NCI-H345 treated with DMSO at 0.1 percent for 48 hours (cell line): ENCODE measurements around the gene OSER1.

ENCODE experiments used
- DNase-seq: peaks from one replicate; lab custom pipeline; 2025; ENCODE audit not compliant: unreplicated experiment; lab: John Stamatoyannopoulos, UW

The OSER1 gene

DNA sequence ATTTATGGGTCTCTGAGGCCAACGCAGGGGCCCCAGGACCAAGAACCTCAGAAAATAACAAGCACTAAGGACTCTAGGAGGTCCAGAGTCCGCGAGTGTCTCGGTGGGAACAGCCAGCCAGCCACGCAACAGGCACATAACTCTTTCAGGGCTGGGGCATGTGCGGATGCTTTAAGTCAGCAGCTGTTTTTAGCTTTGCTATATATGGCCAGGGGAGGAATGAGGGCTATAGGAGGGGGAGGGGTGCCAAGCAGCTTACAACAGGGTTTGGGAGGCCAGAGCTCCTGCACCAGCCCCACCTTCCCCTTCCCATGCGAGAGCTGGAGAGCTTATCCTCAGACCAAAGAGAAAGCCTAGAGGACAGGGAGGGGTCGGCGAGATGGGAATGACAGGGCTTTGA is 29.8 kb downstream of the OSER1 start:
- DNase-seq, result no peak

DNA sequence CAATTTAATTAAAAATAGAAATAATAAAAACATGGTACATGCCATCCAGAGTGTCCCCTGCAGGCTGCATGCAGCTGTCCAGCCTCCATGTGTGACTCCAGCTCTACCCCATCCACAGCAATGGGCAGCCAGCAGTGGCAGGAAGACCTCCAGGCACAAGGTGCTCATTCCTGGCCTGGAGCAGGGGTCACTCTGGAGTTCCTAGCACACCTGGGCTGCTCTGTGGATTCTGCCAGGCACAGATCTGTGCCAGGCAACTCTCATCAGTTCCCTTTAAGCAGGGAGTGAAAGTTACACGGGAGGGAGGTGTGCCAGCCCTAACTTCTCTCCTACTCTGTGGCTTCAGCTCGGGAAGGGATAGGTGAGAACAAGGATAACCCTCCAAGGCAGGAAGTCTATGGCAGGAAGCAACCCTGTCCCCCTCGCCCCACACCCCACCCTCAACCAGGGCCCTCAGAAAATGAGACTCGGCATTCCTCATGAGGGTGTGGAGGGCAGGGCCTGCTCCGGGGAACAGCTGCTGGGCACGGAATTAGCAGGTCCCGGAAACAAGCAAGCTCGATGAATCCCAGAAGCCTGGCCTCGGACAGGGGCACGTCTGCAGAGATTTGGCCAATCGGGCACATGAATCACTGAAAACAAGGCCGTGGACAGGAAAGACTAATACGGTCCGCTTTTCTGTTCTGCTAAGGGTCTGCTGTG is 33.6 kb downstream of the OSER1 start:
- no peak for DNase-seq

DNA sequence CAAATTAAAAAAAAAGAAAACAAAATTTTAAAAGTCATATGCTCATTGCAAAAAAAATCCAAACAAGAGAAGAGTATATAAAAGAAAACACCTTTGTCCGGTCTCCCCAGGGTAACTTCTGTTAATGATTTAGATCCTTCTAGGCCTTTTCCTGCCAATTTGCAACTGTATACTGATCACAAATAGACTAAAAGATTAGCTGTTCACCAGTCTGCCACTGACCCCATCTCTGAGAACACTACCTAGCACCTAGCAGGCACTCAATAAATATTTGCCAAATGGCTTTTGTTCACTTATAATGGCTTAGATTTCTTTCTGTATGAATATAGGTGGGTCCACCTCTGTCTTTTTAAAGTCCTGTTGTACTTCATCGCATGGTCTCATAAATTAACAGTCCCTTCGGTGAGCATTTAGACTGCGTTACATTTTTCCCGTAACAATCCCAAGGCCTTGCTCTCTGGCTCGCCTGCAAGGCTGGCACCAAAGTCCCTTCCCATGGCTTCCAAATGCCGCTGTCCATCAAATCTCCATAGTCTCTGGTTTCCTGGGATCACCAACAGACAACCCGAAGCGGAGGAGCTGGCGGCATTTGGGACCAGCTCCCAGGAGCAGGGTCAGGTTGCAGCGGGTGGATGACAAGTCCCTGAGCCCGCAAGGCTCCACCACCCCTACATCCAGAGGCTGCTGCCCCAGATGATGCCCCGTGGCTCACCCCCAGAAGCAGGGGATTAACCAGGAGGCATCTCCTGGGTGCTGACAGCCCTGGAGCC is 35.4 kb downstream of the OSER1 start:
- no peak for DNase-seq

DNA sequence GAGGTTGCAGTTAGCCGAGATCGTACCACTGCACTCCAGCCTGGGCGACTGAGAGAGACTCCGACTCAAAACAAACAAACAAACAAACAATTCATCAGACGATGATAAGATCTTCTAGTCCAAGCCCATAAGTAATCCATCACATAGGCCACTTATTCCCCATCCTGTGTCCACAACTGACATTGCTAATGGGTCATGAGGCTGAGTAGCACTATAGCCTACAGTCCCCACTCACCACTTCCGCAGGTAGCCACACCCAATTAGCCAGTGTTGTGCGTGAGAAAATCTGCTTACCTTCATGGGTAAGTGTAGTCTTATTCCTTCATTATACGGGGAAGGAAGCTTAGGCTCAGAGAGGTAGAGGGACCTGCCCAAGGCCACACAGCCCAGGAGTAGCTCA is 36.7 kb downstream of the OSER1 start:
- no peak for DNase-seq

DNA sequence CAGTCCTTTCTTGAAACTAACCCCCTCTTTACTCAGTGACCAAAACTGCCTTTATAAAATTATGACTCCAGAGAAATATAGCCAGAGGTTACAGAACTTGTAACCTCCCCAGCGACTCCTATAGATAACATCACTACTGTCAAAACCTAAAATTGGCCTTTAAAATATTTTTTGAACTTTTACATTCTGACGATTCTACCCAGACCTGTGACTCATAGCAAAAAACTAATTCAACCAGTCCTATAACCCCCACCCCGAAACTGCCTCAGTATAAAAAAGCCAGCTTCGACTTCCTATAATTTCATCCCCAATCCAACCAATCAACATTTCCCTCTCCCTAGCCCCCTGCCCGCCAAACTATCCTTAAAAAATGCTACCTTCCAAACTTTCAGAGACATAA is 37.5 kb downstream of the OSER1 start:
- no peak for DNase-seq

DNA sequence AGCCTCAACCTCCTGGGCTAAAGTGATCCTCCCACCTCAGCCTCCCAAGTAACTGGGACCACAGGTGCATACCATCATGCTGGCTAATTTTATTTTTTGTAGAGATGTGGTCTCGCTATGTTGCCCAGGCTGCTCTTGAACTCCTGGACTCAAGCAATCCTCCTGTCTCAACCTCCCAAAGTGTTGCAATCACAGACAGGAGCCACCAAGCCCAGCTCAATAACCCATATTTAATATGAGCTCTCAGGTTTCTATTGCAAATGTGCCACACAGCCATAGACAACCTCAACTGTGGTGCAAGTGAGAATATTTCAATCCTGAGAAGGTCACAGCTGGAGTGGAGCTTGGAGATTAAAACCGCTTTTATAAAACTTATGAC is 38.0 kb downstream of the OSER1 start:
- DNase-seq, result no peak

DNA sequence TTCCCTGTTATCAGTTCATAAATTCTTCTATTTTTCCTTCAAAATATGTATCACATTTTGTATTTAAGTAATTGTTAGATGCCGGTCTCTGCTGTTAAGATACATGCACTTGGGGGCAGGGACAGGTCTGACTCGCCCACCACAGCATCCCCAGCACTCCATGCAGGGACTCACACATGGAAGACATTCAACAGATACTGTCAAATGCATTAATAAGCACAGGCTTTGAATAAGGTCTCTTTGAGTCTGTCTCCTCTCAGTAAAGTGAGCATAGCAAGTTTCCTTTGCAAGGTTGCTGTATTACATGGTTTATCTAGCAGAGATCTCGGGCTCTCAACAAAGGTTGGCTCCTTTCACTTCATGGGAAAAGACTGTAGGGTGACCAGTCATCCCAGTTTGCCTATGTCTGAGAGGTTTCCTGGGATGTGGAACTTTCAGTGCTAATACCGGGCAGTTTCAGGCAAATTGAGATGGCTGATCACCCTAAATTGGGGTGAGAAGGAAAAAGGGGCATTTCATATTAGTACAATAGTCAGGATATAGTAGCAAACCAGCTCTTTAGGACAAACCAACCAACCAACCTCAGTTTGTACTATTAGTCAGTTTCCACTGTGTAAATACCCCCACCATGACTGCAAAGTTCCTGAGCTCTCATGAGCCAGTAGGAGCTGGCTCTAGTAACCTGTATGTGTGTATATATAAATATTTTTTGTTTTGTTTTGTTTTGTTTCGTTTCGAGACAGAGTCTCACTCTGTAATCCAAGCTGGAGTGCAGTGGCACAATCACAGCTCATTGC is 38.6 kb downstream of the OSER1 start:
- DNase-seq, result no peak

DNA sequence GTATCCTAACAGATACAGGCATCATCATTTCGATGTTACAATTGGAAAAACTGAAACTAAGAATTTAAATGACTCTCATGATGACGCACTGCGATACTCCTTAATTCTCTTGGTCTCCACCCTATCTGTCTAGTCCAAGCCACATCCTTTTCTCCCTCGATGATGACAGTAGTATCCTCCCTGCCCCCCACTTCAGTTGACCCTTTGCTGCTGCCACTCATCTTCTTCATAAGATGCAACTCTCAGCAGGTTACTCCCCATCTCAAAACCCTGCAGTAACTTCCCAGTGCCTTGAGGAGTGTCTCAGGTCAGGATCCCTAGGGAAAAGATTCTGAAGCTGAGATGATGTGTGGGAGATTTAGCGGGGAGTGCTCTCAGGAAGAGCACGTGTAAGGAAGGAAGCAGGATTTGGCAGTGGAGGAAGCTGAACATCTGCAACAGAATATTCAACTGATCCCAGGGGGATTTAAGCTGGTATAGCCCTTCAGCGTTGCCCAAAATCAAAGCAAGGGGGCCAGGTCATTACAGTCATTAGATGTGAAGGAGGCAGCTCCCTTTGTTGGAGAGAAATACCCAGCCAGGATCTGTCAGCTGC is 39.7 kb downstream of the OSER1 start:
- DNase-seq, result no peak

DNA sequence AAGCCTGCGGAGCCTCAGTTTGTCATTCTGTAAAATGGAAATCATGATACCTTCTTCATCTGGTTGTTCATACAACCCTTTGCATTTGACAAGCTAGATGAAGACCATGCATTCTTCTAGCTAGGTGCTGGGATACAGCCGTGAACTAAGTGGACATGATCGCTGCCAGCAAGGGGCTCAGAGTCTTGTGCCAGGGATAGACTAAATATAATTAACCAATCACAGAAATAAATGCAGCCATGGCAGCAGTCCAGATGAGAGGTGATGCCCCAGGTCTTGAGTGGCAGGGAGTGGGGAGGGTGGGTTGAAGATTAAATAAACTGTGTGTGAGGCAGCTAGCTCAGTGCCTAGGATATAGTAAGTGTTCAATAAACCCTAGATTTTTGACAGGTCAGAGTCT is 42.8 kb downstream of the OSER1 start:
- DNase-seq, result no peak

DNA sequence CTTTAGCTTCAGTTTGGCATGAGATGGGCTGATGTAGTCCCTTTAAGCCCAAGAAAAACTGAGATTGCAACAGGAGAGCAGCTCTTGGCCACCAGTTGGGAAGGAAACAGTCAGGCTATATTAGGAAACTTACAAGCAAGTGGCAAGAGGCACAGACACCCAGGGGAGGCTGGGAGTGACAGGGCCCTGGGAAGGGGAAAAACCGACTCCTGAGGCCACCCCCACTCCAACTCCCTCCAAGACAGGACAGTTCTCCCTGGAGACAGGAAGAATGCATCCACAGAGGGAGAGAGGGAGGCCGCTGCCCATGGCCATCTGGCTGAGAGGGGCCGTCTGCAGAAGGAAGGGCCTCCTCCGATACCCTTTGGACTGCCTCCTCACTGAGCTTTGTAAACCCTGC is 44.1 kb downstream of the OSER1 start:
- no peak for DNase-seq

DNA sequence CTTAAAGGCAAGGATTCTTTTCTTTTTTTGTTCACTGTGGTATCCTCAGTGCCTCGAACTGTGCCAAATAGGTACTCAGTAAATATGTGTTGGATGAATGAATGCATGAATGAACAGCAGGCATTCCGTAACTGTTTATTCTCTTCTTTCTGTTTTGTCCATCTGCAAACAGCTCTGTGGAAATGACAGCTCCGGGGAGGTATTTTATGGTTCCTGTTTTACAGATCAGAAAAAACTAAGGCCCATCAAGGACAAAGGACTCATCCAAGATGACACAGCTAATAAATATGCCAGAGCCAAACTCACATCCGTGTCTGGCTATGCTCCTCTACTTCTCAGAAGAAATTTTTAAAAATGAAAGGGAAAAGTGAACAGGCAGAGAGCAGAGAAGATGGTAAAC is 44.6 kb downstream of the OSER1 start:
- no peak for DNase-seq

DNA sequence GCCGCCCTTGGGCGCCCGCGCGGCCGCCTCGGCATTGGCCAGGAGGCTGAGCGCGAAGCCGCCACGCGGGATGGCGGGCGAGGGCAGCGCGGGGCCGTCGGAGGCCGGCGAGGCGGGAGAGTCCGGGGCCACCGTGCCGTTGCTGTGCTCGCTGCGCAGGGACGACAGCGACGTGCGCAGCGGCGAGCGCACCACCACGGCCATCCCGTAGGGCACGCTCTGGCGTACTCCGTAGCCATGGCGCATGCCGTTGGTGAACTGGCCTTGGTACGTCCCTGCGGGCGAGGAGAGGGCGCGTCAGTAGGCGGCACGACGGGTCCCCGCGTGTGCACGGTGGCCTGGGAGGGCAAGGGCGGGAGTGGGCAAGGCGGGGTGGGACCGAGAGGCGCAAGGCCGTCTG is 50.4 kb downstream of the OSER1 start:
- no peak for DNase-seq

DNA sequence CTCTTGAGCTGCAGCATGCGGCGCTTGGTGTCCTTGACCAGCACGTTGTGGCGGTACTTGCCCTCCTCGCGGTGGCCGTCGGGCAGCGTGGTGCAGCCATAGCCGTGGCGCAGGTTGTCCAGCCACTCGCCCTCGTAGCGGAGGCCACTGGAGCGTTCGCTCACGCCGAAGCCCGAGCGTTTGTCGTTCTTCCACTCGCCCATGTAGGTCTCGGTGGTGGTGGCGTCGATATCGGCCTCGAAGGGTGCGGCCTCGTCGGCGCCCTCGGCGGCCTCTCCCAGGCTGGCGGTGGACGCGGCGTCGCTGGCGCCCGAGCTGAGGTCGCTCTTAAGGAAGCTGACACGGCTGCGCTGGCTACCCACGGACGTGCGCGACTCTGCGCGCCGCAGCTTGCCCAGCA is 50.9 kb downstream of the OSER1 start:
- DNase-seq, result no peak

DNA sequence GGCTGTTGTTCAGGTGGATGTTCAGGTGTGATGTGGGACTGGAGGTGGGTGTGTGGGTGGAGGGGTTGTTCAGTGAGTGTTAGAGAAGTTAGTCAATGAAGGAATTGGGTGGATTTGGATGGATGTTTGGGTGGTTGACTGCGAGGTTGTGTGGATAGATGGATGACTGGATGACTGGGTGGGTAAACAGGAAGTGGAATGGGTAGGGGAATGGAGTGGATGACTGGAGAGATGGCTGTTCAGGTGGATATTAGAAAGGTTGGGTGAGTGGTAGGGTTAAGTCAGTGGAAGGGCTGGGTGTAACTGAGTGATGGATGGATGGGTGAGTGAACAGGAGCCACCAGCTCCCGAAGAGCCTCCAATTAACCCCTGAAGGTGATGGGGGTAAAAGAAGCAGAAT is 51.4 kb downstream of the OSER1 start:
- DNase-seq, result no peak

DNA sequence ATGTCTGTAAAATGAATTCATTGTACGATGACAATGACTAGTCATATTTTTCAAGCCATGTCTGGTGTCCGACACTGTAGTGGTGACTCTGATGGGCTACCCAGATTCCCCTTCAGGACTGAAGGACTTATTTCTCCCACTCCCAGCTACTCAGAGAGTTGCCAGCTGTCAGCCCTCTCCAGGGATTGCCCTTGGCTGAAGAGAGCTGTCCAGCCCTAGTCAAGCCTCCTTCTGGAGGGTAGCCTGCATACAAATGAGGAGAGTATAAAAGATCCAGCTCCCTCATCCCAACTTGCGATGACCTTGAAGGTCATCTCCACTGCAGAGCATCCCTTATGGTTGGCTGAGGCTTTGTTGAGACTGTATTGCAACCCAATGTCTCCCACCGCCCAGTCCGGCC is 53.5 kb downstream of the OSER1 start:
- DNase-seq, result no peak

DNA sequence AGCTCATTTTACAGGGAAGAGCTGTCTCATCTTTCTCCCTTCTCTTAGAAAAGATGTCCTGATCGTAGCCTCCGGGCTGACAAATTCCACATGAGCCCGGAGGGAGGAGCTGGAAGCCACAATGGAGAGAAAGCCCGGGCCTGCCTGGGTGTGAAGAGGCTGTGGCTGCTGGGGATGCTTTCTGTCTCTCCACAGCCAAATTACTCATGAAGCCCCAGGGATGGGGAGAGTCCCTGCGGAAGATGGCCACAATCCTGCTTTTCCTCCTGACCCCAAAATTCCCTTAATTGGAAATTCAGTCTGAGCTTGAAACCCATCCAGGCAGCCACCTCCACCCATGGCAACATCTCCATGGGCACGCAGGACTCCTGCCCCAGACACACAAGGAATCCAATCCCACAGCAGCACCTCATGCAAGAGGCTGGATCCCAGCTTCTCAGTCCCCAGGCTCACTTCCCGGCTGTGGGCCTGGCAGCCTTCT is 56.0 kb downstream of the OSER1 start:
- no peak for DNase-seq

DNA sequence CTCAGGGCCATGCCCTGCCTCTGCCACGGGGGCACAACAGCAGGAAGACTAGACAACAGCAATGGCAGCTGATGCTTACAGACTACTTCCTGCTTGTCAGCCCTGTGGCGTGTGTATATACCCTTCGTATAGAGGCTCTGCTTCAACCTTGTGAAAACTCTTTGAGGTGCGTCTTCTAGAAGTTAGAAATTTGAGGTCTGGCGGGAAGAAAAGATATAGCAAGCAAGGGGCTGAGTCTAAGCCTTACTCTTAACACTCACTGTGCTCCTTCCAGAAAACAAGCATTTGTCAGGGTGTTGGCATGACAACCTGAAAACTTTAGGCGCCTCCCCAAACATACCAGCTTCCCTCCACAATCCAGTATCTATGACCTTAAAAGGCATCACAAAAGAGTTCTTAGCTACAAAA is 56.9 kb downstream of the OSER1 start:
- DNase-seq, result no peak

DNA sequence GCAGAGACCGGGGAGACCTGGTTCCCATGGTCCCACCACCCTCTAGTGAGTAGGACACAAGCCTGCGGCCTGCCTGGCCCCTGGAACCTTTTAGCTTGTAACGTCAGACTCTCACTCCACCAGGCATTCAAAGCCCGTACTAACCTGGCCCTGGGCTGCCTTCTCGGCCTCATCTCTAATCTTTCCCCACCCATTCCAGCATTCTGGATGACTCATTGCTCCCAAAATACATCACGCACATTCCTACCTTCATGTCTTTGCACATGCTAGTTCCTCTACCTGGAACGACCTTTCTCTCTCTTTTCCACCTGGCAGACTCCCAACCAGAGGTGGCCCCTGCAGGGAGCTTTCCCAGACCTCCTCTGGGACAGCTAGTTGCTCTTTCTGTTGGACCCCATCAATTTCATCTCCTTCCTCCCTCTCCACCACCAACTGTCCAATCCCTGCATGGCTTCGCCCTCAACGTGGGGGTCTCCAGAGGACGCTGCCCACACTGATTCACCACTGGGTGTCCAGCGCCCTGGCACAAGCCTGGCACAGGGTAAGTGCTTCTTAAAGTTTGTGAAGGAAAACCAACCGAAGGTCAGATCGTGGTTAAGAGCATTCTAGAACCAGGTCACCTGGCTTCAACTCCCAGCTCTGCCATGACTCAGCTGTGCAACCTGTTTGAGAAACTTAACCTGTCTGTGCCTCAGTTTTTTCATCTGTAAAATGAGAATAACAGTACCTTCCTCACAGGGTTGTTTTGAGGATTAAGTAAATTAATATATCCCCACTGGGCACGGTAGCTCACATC is 58.8 kb downstream of the OSER1 start:
- DNase-seq, result no peak

DNA sequence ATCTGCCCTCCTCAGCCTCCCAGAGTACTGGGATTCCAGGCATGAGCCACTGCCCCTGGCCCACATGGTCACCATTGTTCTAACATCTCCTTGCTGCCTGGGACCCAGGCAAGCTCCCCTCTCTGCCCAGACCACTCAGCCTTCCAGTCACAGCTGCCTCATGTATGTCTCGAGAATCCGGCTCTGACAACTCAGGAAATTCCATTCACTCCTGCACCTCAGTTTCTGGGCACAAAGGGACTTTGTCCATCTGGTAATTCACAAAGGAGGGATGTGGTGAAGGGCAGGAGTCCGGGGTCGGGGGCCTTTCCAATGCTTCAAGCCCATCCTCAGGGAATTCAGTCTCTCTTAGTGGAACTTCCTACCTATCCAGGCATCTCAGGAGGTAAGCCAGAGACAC is 64.3 kb downstream of the OSER1 start:
- no peak for DNase-seq
